Endothelial cell of umbilical vein (primary cell): ENCODE data around the gene AGXT. TPM values are rescaled to one million over a fixed set of nuclear protein-coding genes. Genes with fewer than 3 reads are reported as not detected.

Experiments
- BruUV-seq: library from RNA; stranded (reverse); fragments of 400-500 nt; replicated peaks from 2 replicates; lab custom pipeline; 2021; lab: Mats Ljungman, UMichigan
- CTCF ChIA-PET: fragments of 300-600, 350-600 bp; sonication (Branson Sonifier 250); formaldehyde crosslinking; loops from one replicate; lab custom pipeline; 2021; ENCODE audit warnings: antibody characterized with exemption, inconsistent platforms; lab: Charles Lee
- POLR2A ChIA-PET: fragments of 300-600, 350-600 bp; sonication (Branson Sonifier 250); formaldehyde crosslinking; loops from one replicate; lab custom pipeline; 2021; ENCODE audit warnings: antibody characterized with exemption, inconsistent platforms; lab: Charles Lee
- DNase-seq: peaks from one replicate; pipeline ENCODE4 v3.0.0-alpha.2; 2011; ENCODE audit warnings: low read depth, low spot score
- FAIRE-seq: peaks from 2 replicates; lab custom pipeline; 2011; peaks lifted over from hg19 to GRCh38; lab: Jason Lieb, UNC
- H2AFZ ChIP-seq: 2 replicates; pipeline ENCODE4 v1.6.0; 2012; ENCODE audit warnings: low read depth, low read length, control low read depth, inconsistent platforms
- H3K27ac ChIP-seq: 2 replicates; pipeline ENCODE4 v1.5.1; 2011; ENCODE audit warnings: low read depth, mild to moderate bottlenecking, control low read depth, low read length, moderate library complexity; ENCODE audit not compliant: insufficient read depth
- H3K27me3 ChIP-seq, 2 experiments: 2 replicates each; pipeline versions ENCODE4 v1.6.0 to v1.6.1; 2011; ENCODE audit warnings: low read length in 2 of 2, mixed read lengths in 1 of 2; ENCODE audit not compliant: control insufficient read depth in 2 of 2, insufficient read depth in 2 of 2
- H3K36me3 ChIP-seq, 2 experiments: 2 replicates in 1 of 2; 3 replicates in 1 of 2; pipeline ENCODE4 v1.5.1; 2011; ENCODE audit warnings: low read length in 2 of 2, mild to moderate bottlenecking in 1 of 2, moderate library complexity in 1 of 2; ENCODE audit not compliant: control insufficient read depth in 2 of 2, insufficient read depth in 2 of 2; ENCODE audit errors: extremely low read depth in 1 of 2
- H3K4me1 ChIP-seq: 3 replicates; pipeline ENCODE4 v1.5.1; 2011; ENCODE audit warnings: mild to moderate bottlenecking, low read length; ENCODE audit not compliant: control insufficient read depth, insufficient read depth; ENCODE audit errors: extremely low read depth
- H3K4me2 ChIP-seq: 2 replicates; pipeline ENCODE4 v1.6.1; 2011; ENCODE audit warnings: low read length, control low read depth, mixed read lengths; ENCODE audit not compliant: insufficient read depth
- H3K4me3 ChIP-seq, 3 experiments: fragments of 200-600 bp in 1 of 3; sonication (generic), shearing (Covaris generic) in 1 of 3; replicated peaks in 1 of 3; 2 replicates each; pipeline ENCODE4 v1.5.1; 2011 to 2016; ENCODE audit warnings: control low read depth in 3 of 3, low read length in 3 of 3, mild to moderate bottlenecking in 2 of 3, inconsistent platforms in 1 of 3, low read depth in 1 of 3, moderate library complexity in 1 of 3; ENCODE audit not compliant: insufficient read depth in 1 of 3
- H3K79me2 ChIP-seq: 2 replicates; pipeline ENCODE4 v1.6.0; 2012; ENCODE audit warnings: low read length, inconsistent platforms; ENCODE audit not compliant: control insufficient read depth, insufficient read depth
- H3K9ac ChIP-seq: replicated peaks from 2 replicates; pipeline ENCODE3; 2011; ENCODE audit warnings: low read length, control low read depth; ENCODE audit not compliant: insufficient read depth; ENCODE audit errors: extremely low read depth
- H3K9me1 ChIP-seq: replicated peaks from 3 replicates; pipeline ENCODE4 v1.6.0; 2011; ENCODE audit warnings: mild to moderate bottlenecking, low read length; ENCODE audit not compliant: control insufficient read depth, insufficient read depth; ENCODE audit errors: extremely low read depth
- H3K9me3 ChIP-seq: replicated peaks from 2 replicates; pipeline ENCODE4 v1.5.1; 2012; ENCODE audit warnings: low read length, inconsistent platforms; ENCODE audit not compliant: control insufficient read depth, insufficient read depth
- H4K20me1 ChIP-seq: replicated peaks from 2 replicates; pipeline ENCODE3; 2011; ENCODE audit warnings: mild to moderate bottlenecking, low read length; ENCODE audit not compliant: control insufficient read depth, insufficient read depth; ENCODE audit errors: extremely low read depth
- CTCF ChIP-seq, 2 donors: IDR thresholded peaks; 1 replicate in 1 of 2; 2 replicates in 1 of 2; pipeline ENCODE4 v1.5.1; 2011; ENCODE audit warnings: low read length in 2 of 2, mild to moderate bottlenecking in 2 of 2, moderate library complexity in 2 of 2, control low read depth in 1 of 2, inconsistent platforms in 1 of 2, low read depth in 1 of 2; ENCODE audit not compliant: insufficient read depth in 1 of 2; ENCODE audit errors: extremely low read depth in 1 of 2
- EZH2 ChIP-seq: IDR thresholded peaks from 2 replicates; pipeline ENCODE4 v1.6.1; 2012; ENCODE audit warnings: borderline replicate concordance, low read depth, mild to moderate bottlenecking, moderate library complexity, low read length, inconsistent platforms; ENCODE audit not compliant: severe bottlenecking
- FOS ChIP-seq: IDR thresholded peaks from 2 replicates; pipeline ENCODE4 v1.6.1; 2011; ENCODE audit warnings: mild to moderate bottlenecking, low read length, moderate library complexity, borderline replicate concordance; ENCODE audit not compliant: insufficient read depth
- GATA2 ChIP-seq: IDR thresholded peaks from 2 replicates; pipeline ENCODE4 v1.7.0; 2011; ENCODE audit warnings: low read depth, mild to moderate bottlenecking, moderate library complexity, mixed read lengths, low read length; ENCODE audit not compliant: insufficient read length, insufficient read depth
- JUN ChIP-seq: IDR thresholded peaks from 2 replicates; pipeline ENCODE4 v1.6.1; 2011; ENCODE audit warnings: borderline replicate concordance, low read depth; ENCODE audit not compliant: insufficient read length, insufficient read depth
- MAX ChIP-seq: IDR thresholded peaks from 2 replicates; pipeline ENCODE4 v1.6.1; 2011; ENCODE audit not compliant: insufficient read depth, insufficient read length
- MYC ChIP-seq: IDR thresholded peaks from one replicate; pipeline ENCODE4 v1.6.1; 2011; ENCODE audit warnings: mild to moderate bottlenecking, low read depth, low read length
- POLR2A ChIP-seq: IDR thresholded peaks from 2 replicates; pipeline ENCODE4 v1.6.1; 2012; ENCODE audit warnings: low read depth, mild to moderate bottlenecking, control low read depth, low read length
- POLR2AphosphoS5 ChIP-seq: IDR thresholded peaks from 2 replicates; pipeline ENCODE4 v1.6.1; 2012; ENCODE audit warnings: low read depth, mild to moderate bottlenecking, control low read depth, low read length, moderate library complexity; ENCODE audit not compliant: insufficient read depth
- dilution Hi-C: fragments of 300-500 bp; cut with MboI; formaldehyde crosslinking; loops from one replicate; pipeline ENCODE4 v1.15.0; 2019; ENCODE audit warnings: low sequenced_read_pairs; ENCODE audit not compliant: extremely low pct_ligation_motif_present
- intact Hi-C: fragments of 100-400 bp; cut with micrococcal nuclease; formaldehyde crosslinking; loops from one replicate; pipeline ENCODE4 v1.10.0; 2022
- polyA plus RNA-seq, 4 experiments: library from polyadenylated mRNA; depleted of rRNA in 3 of 4; stranded (reverse) in 3 of 4; unstranded in 1 of 4; fragments of >200 nt; gene quantifications; 2 replicates each; pipeline versions ENCODE4 v1.2.1 to v1.2.3, GENCODE V29; 2011 to 2012; ENCODE audit warnings: missing spikeins in 1 of 4
- total RNA-seq: library from RNA; stranded (reverse); gene quantifications from 2 replicates; pipeline ENCODE4 v1.2.3, GENCODE V29; 2021

Gene AGXT
- total and polyA plus RNA-seq, 2 donors (not counting 3 experiments of a cell fraction or from before 2014, with no cell fraction given) = not detected

- dilution Hi-C loops = no loop called here
- CTCF ChIA-PET = no interaction called here
- H3K36me3 ChIP-seq = no peaks in the 10 kb centered on the region
These were observed 19.7 kb downstream of the AGXT start for GRCh38 chr2:240888130-240888889.

More at GRCh38 chr2:240888130-240888889, 19.7 kb downstream of the AGXT start:
- intact Hi-C loops = no loop called here
- no TSS peak for BruUV-seq
- no peak for DNase-seq
- no peak overlapping the region for H2AFZ ChIP-seq
- POLR2A ChIA-PET = no interaction called here
- H3K4me2 ChIP-seq = no peak overlapping the region
- H3K9me1 ChIP-seq = no peaks in the 10 kb centered on the region
- H4K20me1 ChIP-seq = no peaks in the 10 kb centered on the region
- H3K4me1 ChIP-seq = no peaks in the 10 kb centered on the region
- no peaks in the 10 kb centered on the region for H3K79me2 ChIP-seq
- no peak for FAIRE-seq
- no peaks in the 10 kb centered on the region for H3K9me3 ChIP-seq
- peaks cover 0 to under 1% of the 10 kb centered on the region in 2 experiments for H3K27me3 ChIP-seq
- no peak overlapping the region for H3K9ac ChIP-seq
- no peak overlapping the region for H3K4me3 ChIP-seq
- no peak overlapping the region for H3K27ac ChIP-seq
- TF ChIP-seq MAX (no peak), EZH2 (no peak), POLR2A (no peak), FOS (no peak), JUN (no peak), MYC (no peak), POLR2AphosphoS5 (no peak), CTCF (IDR thresholded peaks at IDR 0.05; ENCODE audit: extremely low read depth in 1 of 2, insufficient read depth in 1 of 2, low read depth in 1 of 2, low read length in 2 of 2) (no peak), GATA2 (no peak)
